Measurements from ENCODE around the gene GPA33.

GPA33 gene

DNA sequence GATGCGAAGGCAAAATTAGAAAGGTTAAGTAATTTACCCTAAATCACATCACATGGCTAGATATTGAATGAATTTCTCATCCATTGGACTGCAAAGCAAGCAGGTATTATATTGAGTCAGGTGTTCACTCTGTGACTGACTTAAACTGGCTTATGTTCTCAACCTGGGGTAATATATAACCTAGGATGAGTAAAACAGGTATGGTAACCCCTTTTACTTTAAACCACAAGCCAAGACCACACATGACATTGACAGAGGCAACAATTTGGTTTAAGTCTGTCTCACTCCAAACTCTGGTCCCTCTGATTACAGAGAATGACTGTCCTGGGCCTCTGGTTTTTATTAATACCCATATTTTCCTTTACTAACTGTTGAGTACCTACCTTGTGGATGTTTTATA lies 67.8 kb downstream of the GPA33 start:
- TF ChIP-seq RARB (CRISPR knock-in tag; IDR thresholded peaks at IDR 0.05): no peak
- TF ChIP-seq, protein P1, sequence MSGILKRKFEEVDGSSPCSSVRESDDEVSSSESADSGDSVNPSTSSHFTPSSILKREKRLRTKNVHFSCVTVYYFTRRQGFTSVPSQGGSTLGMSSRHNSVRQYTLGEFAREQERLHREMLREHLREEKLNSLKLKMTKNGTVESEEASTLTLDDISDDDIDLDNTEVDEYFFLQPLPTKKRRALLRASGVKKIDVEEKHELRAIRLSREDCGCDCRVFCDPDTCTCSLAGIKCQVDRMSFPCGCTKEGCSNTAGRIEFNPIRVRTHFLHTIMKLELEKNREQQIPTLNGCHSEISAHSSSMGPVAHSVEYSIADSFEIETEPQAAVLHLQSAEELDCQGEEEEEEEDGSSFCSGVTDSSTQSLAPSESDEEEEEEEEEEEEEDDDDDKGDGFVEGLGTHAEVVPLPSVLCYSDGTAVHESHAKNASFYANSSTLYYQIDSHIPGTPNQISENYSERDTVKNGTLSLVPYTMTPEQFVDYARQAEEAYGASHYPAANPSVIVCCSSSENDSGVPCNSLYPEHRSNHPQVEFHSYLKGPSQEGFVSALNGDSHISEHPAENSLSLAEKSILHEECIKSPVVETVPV (CRISPR knock-in tag; IDR thresholded peaks at IDR 0.05): no peak
- TF ChIP-seq BACH2 (CRISPR knock-in tag; IDR thresholded peaks at IDR 0.05; ENCODE audit: borderline replicate concordance): no peak
- TF ChIP-seq, protein P2, sequence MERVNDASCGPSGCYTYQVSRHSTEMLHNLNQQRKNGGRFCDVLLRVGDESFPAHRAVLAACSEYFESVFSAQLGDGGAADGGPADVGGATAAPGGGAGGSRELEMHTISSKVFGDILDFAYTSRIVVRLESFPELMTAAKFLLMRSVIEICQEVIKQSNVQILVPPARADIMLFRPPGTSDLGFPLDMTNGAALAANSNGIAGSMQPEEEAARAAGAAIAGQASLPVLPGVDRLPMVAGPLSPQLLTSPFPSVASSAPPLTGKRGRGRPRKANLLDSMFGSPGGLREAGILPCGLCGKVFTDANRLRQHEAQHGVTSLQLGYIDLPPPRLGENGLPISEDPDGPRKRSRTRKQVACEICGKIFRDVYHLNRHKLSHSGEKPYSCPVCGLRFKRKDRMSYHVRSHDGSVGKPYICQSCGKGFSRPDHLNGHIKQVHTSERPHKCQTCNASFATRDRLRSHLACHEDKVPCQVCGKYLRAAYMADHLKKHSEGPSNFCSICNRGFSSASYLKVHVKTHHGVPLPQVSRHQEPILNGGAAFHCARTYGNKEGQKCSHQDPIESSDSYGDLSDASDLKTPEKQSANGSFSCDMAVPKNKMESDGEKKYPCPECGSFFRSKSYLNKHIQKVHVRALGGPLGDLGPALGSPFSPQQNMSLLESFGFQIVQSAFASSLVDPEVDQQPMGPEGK (CRISPR knock-in tag; IDR thresholded peaks at IDR 0.05; ENCODE audit: borderline replicate concordance): no peak
- no peak for TF ChIP-seq OSR1 (CRISPR knock-in tag; IDR thresholded peaks at IDR 0.05)
- TF ChIP-seq, protein P3, sequence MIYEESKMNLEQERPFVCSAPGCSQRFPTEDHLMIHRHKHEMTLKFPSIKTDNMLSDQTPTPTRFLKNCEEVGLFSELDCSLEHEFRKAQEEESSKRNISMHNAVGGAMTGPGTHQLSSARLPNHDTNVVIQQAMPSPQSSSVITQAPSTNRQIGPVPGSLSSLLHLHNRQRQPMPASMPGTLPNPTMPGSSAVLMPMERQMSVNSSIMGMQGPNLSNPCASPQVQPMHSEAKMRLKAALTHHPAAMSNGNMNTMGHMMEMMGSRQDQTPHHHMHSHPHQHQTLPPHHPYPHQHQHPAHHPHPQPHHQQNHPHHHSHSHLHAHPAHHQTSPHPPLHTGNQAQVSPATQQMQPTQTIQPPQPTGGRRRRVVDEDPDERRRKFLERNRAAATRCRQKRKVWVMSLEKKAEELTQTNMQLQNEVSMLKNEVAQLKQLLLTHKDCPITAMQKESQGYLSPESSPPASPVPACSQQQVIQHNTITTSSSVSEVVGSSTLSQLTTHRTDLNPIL (CRISPR knock-in tag; IDR thresholded peaks at IDR 0.05; ENCODE audit: low read depth): no peak
- TF ChIP-seq, protein P4, sequence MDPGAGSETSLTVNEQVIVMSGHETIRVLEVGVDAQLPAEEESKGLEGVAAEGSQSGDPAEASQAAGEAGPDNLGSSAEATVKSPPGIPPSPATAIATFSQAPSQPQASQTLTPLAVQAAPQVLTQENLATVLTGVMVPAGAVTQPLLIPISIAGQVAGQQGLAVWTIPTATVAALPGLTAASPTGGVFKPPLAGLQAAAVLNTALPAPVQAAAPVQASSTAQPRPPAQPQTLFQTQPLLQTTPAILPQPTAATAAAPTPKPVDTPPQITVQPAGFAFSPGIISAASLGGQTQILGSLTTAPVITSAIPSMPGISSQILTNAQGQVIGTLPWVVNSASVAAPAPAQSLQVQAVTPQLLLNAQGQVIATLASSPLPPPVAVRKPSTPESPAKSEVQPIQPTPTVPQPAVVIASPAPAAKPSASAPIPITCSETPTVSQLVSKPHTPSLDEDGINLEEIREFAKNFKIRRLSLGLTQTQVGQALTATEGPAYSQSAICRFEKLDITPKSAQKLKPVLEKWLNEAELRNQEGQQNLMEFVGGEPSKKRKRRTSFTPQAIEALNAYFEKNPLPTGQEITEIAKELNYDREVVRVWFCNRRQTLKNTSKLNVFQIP (CRISPR knock-in tag; IDR thresholded peaks at IDR 0.05; ENCODE audit: borderline replicate concordance, low read depth): no peak
- TF ChIP-seq, protein P5, sequence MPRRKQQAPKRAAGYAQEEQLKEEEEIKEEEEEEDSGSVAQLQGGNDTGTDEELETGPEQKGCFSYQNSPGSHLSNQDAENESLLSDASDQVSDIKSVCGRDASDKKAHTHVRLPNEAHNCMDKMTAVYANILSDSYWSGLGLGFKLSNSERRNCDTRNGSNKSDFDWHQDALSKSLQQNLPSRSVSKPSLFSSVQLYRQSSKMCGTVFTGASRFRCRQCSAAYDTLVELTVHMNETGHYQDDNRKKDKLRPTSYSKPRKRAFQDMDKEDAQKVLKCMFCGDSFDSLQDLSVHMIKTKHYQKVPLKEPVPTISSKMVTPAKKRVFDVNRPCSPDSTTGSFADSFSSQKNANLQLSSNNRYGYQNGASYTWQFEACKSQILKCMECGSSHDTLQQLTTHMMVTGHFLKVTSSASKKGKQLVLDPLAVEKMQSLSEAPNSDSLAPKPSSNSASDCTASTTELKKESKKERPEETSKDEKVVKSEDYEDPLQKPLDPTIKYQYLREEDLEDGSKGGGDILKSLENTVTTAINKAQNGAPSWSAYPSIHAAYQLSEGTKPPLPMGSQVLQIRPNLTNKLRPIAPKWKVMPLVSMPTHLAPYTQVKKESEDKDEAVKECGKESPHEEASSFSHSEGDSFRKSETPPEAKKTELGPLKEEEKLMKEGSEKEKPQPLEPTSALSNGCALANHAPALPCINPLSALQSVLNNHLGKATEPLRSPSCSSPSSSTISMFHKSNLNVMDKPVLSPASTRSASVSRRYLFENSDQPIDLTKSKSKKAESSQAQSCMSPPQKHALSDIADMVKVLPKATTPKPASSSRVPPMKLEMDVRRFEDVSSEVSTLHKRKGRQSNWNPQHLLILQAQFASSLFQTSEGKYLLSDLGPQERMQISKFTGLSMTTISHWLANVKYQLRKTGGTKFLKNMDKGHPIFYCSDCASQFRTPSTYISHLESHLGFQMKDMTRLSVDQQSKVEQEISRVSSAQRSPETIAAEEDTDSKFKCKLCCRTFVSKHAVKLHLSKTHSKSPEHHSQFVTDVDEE (CRISPR knock-in tag; IDR thresholded peaks at IDR 0.05): no peak
- TF ChIP-seq ZNF70 (CRISPR knock-in tag; IDR thresholded peaks at IDR 0.05): no peak
- ATAC-seq: no peak

DNA sequence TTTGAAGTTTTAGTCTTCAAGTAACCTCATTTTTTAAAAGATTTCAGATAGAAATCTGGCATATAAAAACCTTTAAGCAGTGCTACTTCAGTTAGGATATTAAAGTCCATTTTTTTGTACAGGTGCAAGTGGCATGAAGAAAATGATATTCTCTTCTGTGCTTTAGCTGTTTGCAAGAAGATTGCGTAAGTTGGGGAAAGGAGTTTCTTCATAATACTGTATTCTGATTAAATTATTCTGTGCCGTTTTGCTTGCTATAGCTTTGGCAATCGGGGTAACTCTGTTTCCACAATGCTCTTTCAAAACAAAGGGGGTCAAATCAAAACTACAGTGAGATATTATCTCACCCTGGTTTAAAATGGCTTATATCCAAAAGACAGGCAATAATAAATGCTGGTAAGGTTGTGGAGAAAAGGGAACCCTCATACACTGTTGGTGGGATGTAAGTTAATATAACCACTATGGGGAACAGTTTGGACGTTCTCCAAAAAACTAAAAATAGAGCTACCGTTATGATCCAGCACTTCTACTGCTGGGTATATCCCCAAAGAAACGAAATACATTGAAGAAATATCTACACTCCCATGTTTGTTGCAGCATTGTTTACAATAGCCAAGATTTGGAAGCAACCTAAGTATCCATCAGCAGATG lies 74.0 kb downstream of the GPA33 start:
- TF ChIP-seq CSDC2 (CRISPR knock-in tag; IDR thresholded peaks at IDR 0.05) (no peak), ISL1 (CRISPR knock-in tag; IDR thresholded peaks at IDR 0.05) (no peak), OSR1 (CRISPR knock-in tag; IDR thresholded peaks at IDR 0.05) (no peak), ZNF70 (CRISPR knock-in tag; IDR thresholded peaks at IDR 0.05) (no peak), ZC3H10 (CRISPR knock-in tag; IDR thresholded peaks at IDR 0.05) (no peak)
- TF ChIP-seq, protein P1 (CRISPR knock-in tag; IDR thresholded peaks at IDR 0.05): no peak
- TF ChIP-seq, protein P5 (CRISPR knock-in tag; IDR thresholded peaks at IDR 0.05): no peak
- ATAC-seq: no peak
